ENCODE measurements around the gene DRC7. TPM values are rescaled to one million over a fixed set of nuclear protein-coding genes. Genes with fewer than 3 reads are reported as not detected.
A peak's percentile ranks its signal among the peaks of the same experiment; 100 is the strongest.
"Not testable (repeated sequence)": the region's sequence is repeated elsewhere in the genome, so short reads cannot be mapped to it uniquely, and the experiment has no call there.

Gene DRC7
- total RNA-seq, 1 donor from 2014 or later: not detected

DNA sequence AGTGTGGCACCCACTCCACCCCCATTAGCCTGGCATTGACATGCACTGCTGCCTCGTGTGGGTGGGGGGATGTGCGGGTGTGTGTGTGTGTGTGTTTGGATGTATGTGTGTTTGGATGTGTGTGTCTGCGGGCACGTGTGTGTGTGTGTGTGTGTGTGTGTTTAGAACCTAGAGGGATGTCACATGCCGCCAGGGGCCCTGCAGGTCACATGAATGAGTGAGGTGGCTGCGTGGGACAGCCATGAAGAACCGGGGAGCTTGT lies 50.0 kb downstream of the DRC7 start:
- Mint-ChIP-seq H3K4me1 (ENCODE audit: low read depth) (no peaks in the 10 kb centered on the region), H3K27me3 (ENCODE audit: low read depth) (no peaks in the 10 kb centered on the region), H3K9me3 (ENCODE audit: low read depth) (no peaks in the 10 kb centered on the region), H3K4me3 (ENCODE audit: unreplicated experiment) (no peak overlapping the region), H3K27ac (ENCODE audit: unreplicated experiment) (no peak overlapping the region), H3K36me3 (ENCODE audit: low read depth) (peaks cover 3% of the 10 kb centered on the region)
- no peak for TF ChIP-seq CTCF (IDR thresholded peaks at IDR 0.05)
- DNase-seq (ENCODE audit: low spot score): no peak

GRCh38 chr16:57745768-57746167 lies 51.2 kb downstream of the DRC7 start:
- Mint-ChIP-seq H3K4me1 (ENCODE audit: low read depth) (no peaks in the 10 kb centered on the region), H3K36me3 (ENCODE audit: low read depth) (peaks cover 3% of the 10 kb centered on the region), H3K27ac (ENCODE audit: unreplicated experiment) (no peak overlapping the region), H3K27me3 (ENCODE audit: low read depth) (no peaks in the 10 kb centered on the region), H3K4me3 (ENCODE audit: unreplicated experiment) (no peak overlapping the region), H3K9me3 (ENCODE audit: low read depth) (no peaks in the 10 kb centered on the region)
- no peak for DNase-seq (ENCODE audit: low spot score)
- no peak for TF ChIP-seq CTCF (IDR thresholded peaks at IDR 0.05)

GRCh38 chr16:57746316-57746715 lies 51.7 kb downstream of the DRC7 start:
- not testable (repeated sequence) for H3K4me1 Mint-ChIP-seq (ENCODE audit: low read depth); H3K9me3 Mint-ChIP-seq (ENCODE audit: low read depth); H3K27ac Mint-ChIP-seq (ENCODE audit: unreplicated experiment); H3K27me3 Mint-ChIP-seq (ENCODE audit: low read depth); H3K4me3 Mint-ChIP-seq (ENCODE audit: unreplicated experiment); H3K36me3 Mint-ChIP-seq (ENCODE audit: low read depth)
- peak; percentile 35 for DNase-seq (ENCODE audit: low spot score)

DNA sequence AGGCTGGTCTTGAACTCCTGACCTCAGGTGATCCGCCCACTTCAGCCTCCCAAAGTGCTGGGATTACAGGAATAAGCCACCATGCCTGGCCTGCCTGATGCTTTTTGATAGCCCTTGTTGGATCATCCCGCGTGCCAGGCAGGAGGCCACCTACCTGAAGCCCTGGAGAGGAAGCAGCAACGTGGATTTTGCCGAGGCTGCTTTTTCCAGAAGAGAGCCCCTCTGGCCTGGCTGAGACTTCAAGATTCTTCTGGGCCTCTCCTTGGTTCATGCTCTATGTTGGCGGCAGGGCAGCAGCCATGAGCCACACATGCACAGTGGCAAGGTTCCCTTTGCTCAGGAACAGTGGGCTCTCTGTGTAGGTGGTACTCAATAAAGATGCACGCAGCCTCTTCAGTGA lies 52.5 kb downstream of the DRC7 start:
- H3K36me3 Mint-ChIP-seq (ENCODE audit: low read depth): peaks cover 4% of the 10 kb centered on the region
- no peaks in the 10 kb centered on the region for H3K27me3 Mint-ChIP-seq (ENCODE audit: low read depth)
- H3K9me3 Mint-ChIP-seq (ENCODE audit: low read depth): no peaks in the 10 kb centered on the region
- H3K27ac Mint-ChIP-seq (ENCODE audit: unreplicated experiment): no peak overlapping the region
- no peak overlapping the region for H3K4me3 Mint-ChIP-seq (ENCODE audit: unreplicated experiment)
- peak; percentile 60 for DNase-seq (ENCODE audit: low spot score)
- no peaks in the 10 kb centered on the region for H3K4me1 Mint-ChIP-seq (ENCODE audit: low read depth)
- TF ChIP-seq CTCF (IDR thresholded peaks at IDR 0.05): no peak

GRCh38 chr16:57747496-57747895 lies 52.9 kb downstream of the DRC7 start:
- TF ChIP-seq CTCF (IDR thresholded peaks at IDR 0.05): no peak
- H3K27ac Mint-ChIP-seq (ENCODE audit: unreplicated experiment): no peak overlapping the region
- no peaks in the 10 kb centered on the region for H3K9me3 Mint-ChIP-seq (ENCODE audit: low read depth)
- peaks cover 4% of the 10 kb centered on the region for H3K36me3 Mint-ChIP-seq (ENCODE audit: low read depth)
- no peaks in the 10 kb centered on the region for H3K4me1 Mint-ChIP-seq (ENCODE audit: low read depth)
- H3K4me3 Mint-ChIP-seq (ENCODE audit: unreplicated experiment): no peak overlapping the region
- peak; percentile 50 for DNase-seq (ENCODE audit: low spot score)
- no peaks in the 10 kb centered on the region for H3K27me3 Mint-ChIP-seq (ENCODE audit: low read depth)

GRCh38 chr16:57747996-57748395 lies 53.4 kb downstream of the DRC7 start:
- H3K27me3 Mint-ChIP-seq (ENCODE audit: low read depth): no peaks in the 10 kb centered on the region
- peaks cover 4% of the 10 kb centered on the region for H3K36me3 Mint-ChIP-seq (ENCODE audit: low read depth)
- H3K4me1 Mint-ChIP-seq (ENCODE audit: low read depth): no peaks in the 10 kb centered on the region
- H3K4me3 Mint-ChIP-seq (ENCODE audit: unreplicated experiment): no peak overlapping the region
- H3K9me3 Mint-ChIP-seq (ENCODE audit: low read depth): no peaks in the 10 kb centered on the region
- peak; percentile 36 for DNase-seq (ENCODE audit: low spot score)
- no peak for TF ChIP-seq CTCF (IDR thresholded peaks at IDR 0.05)
- H3K27ac Mint-ChIP-seq (ENCODE audit: unreplicated experiment): no peak overlapping the region

Measured in chondrocyte (in vitro differentiated cells).